CD4-positive, alpha-beta T cell (primary cell): ENCODE measurements around the gene LTBP4. TPM values are rescaled to one million over a fixed set of nuclear protein-coding genes. Genes with fewer than 3 reads are reported as not detected.
A peak's percentile ranks its signal among the peaks of the same experiment; 100 is the strongest.

ENCODE experiments used
- ATAC-seq: fragments of 200-7000 bp; cut with Tn5 transposase; one replicate; pipeline ENCODE4 v1.10.0; 2022; ENCODE audit warnings: mild to moderate bottlenecking; ENCODE audit not compliant: poor library complexity
- CTCF ChIA-PET: fragments of 350-600 bp; sonication (Branson Sonifier 250); formaldehyde crosslinking; loops from one replicate; lab custom pipeline; 2021; ENCODE audit warnings: antibody characterized with exemption, inconsistent platforms; lab: Charles Lee
- POLR2A ChIA-PET: fragments of 350-600 bp; sonication (Branson Sonifier 250); formaldehyde crosslinking; loops from one replicate; lab custom pipeline; 2021; ENCODE audit warnings: antibody characterized with exemption, inconsistent platforms; lab: Charles Lee
- DNase-seq, 14 experiments: peaks; one replicate each; pipeline ENCODE4 v3.0.0-alpha.2; 2013 to 2020; ENCODE audit warnings: mixed read lengths in 2 of 14
- H3K27ac ChIP-seq, 2 donors: one replicate each; pipeline versions ENCODE4 v1.5.1 to v1.7.0; 2013; ENCODE audit warnings: low read length in 2 of 2, low read depth in 1 of 2, mild to moderate bottlenecking in 1 of 2
- H3K27me3 ChIP-seq, 2 experiments: 1 replicate in 1 of 2; 2 replicates in 1 of 2; pipeline versions ENCODE4 v1.6.1 to v1.7.0; 2013; ENCODE audit warnings: low read length in 2 of 2, control low read depth in 1 of 2, mild to moderate bottlenecking in 1 of 2, moderate library complexity in 1 of 2; ENCODE audit not compliant: insufficient read depth in 2 of 2, control insufficient read depth in 1 of 2
- H3K36me3 ChIP-seq: one replicate; pipeline ENCODE4 v1.6.1; 2013; ENCODE audit warnings: low read length, control low read depth; ENCODE audit not compliant: insufficient read depth
- H3K4me1 ChIP-seq: one replicate; pipeline ENCODE4 v1.6.1; 2013; ENCODE audit warnings: low read length, control low read depth; ENCODE audit not compliant: insufficient read depth
- H3K4me3 ChIP-seq: one replicate; pipeline ENCODE4 v1.5.1; 2013; ENCODE audit warnings: mild to moderate bottlenecking, low read length, moderate library complexity
- H3K9me3 ChIP-seq, 2 experiments: 1 replicate in 1 of 2; 2 replicates in 1 of 2; pipeline versions ENCODE4 v1.6.1 to v1.7.0; 2013; ENCODE audit warnings: low read length in 2 of 2, mild to moderate bottlenecking in 2 of 2, control low read depth in 1 of 2, moderate library complexity in 1 of 2; ENCODE audit not compliant: control insufficient read depth in 1 of 2, insufficient read depth in 1 of 2
- H3K27ac Mint-ChIP-seq: one replicate; pipeline ENCODE4 v1.8.0; 2020; ENCODE audit warnings: mixed read lengths
- H3K27me3 Mint-ChIP-seq: one replicate; pipeline ENCODE4 v1.8.0; 2021; ENCODE audit warnings: mixed read lengths
- H3K36me3 Mint-ChIP-seq: one replicate; pipeline ENCODE4 v1.8.0; 2021; ENCODE audit warnings: low read depth, mixed read lengths
- H3K4me1 Mint-ChIP-seq: one replicate; pipeline ENCODE4 v1.8.0; 2021; ENCODE audit warnings: low read depth, mixed read lengths
- H3K4me3 Mint-ChIP-seq: one replicate; pipeline ENCODE4 v1.8.0; 2020; ENCODE audit warnings: mild to moderate bottlenecking, mixed read lengths
- H3K9me3 Mint-ChIP-seq: one replicate; pipeline ENCODE4 v1.8.0; 2020; ENCODE audit warnings: mixed read lengths
- CTCF ChIP-seq: fragments of 200-600 bp; IDR thresholded peaks from one replicate; pipeline ENCODE4 v1.8.0; 2022; ENCODE audit warnings: antibody characterized with exemption, mild to moderate bottlenecking
- intact Hi-C, 2 experiments: fragments of 100-400 bp; cut with DNase I in 1 of 2; cut with micrococcal nuclease in 1 of 2; formaldehyde crosslinking; loops; one replicate each; pipeline versions ENCODE4 v1.15.1 to v1.9.0; 2023 to 2025; cut with DNase I, micrococcal nuclease
- total RNA-seq, 174 experiments: library from RNA in 2 of 174; stranded (reverse) in 2 of 174; gene quantifications; one replicate each; pipeline ENCODE4 v1.2.3 and lab custom pipeline; 2021 to 2026

LTBP4 gene
- total RNA-seq, 2 experiments from 2014 or later = 116 to 134 TPM

GRCh38 chr19:40611900-40612698, 10.9 kb downstream of the LTBP4 start:
- peak overlapping the region; percentile 58 to 66 for H3K27ac ChIP-seq
- no peak for ATAC-seq
- ChIA-PET CTCF (no interaction called here), POLR2A (interaction anchor here (4.6 kb wide), 1 partner anchor 8 kb away, joined by 51 read pairs; no protein-coding TSS in a partner anchor)
- Mint-ChIP-seq H3K4me3 (peak overlapping the region; percentile 93), H3K9me3 (no peaks in the 10 kb centered on the region), H3K27ac (peak overlapping the region; percentile 95), H3K36me3 (peaks cover 22% of the 10 kb centered on the region), H3K4me1 (peaks cover 74% of the 10 kb centered on the region), H3K27me3 (no peaks in the 10 kb centered on the region)
- H3K36me3 ChIP-seq = no peaks in the 10 kb centered on the region
- peaks cover 90% of the 10 kb centered on the region for H3K4me1 ChIP-seq
- intact Hi-C loops = loop anchor here in 1 of 2 experiments (5.0 kb wide), 2 partner anchors 190 kb away; no protein-coding TSS in a partner anchor
- H3K9me3 ChIP-seq = peaks cover 0 to 6% of the 10 kb centered on the region in 2 experiments
- no peaks in the 10 kb centered on the region for H3K27me3 ChIP-seq
- no peak for TF ChIP-seq CTCF
- peak in 1 of 14 experiments; percentile 48 for DNase-seq
- H3K4me3 ChIP-seq = peak overlapping the region; percentile 61

GRCh38 chr19:40612831-40613689, 11.9 kb downstream of the LTBP4 start:
- CTCF ChIA-PET = interaction anchor here (1.1 to 1.5 kb wide), 2 partner anchors 22 to 64 kb away, joined by 4 to 7 read pairs; no protein-coding TSS in a partner anchor
- H3K27me3 Mint-ChIP-seq = no peaks in the 10 kb centered on the region

More at GRCh38 chr19:40612831-40613689, 11.9 kb downstream of the LTBP4 start:
- peaks cover 0 to 6% of the 10 kb centered on the region in 2 experiments for H3K9me3 ChIP-seq
- H3K4me3 Mint-ChIP-seq = peak overlapping the region; percentile 93
- peaks cover 25% of the 10 kb centered on the region for H3K36me3 Mint-ChIP-seq
- H3K4me1 Mint-ChIP-seq = peaks cover 65% of the 10 kb centered on the region
- peaks cover 81% of the 10 kb centered on the region for H3K4me1 ChIP-seq
- ATAC-seq (no peak), DNase-seq (peak; percentile 49 to 85 (median 62))
- H3K27me3 ChIP-seq = no peaks in the 10 kb centered on the region
- peak overlapping the region; percentile 95 for H3K27ac Mint-ChIP-seq
- intact Hi-C loops = loop anchor here in 1 of 2 experiments (5.0 kb wide), 2 partner anchors 189 to 191 kb away; no protein-coding TSS in a partner anchor
- H3K9me3 Mint-ChIP-seq = no peaks in the 10 kb centered on the region
- POLR2A ChIA-PET = interaction anchor here (0.9 to 4.6 kb wide), 3 partner anchors 9 to 17 kb away, joined by 3 to 51 read pairs (median 4); no protein-coding TSS in a partner anchor
- peak overlapping the region; percentile 62 to 70 for H3K27ac ChIP-seq
- TF ChIP-seq CTCF = no peak
- H3K36me3 ChIP-seq = no peaks in the 10 kb centered on the region
- peak overlapping the region; percentile 82 for H3K4me3 ChIP-seq
